ENCODE results near the gene TMEM255A. TPM values are rescaled to one million over a fixed set of nuclear protein-coding genes. Genes with fewer than 3 reads are reported as not detected.

TMEM255A gene
- total RNA-seq, 1 donor from 2014 or later: 3.5 TPM

- no peak overlapping the region for H3K27ac Mint-ChIP-seq
These were observed 28.6 kb downstream of the TMEM255A start for GRCh38 chrX:120282697-120283096.

GRCh38 chrX:120281761-120282160 is 29.5 kb downstream of the TMEM255A start:
- H3K4me1 Mint-ChIP-seq: no peaks in the 10 kb centered on the region
- Histone ChIP-seq H2AFZ (replicated peaks) (no peak overlapping the region), H3K4me2 (no peak overlapping the region), H3K27me3 (no peaks in the 10 kb centered on the region), H3F3A (ENCODE audit: low read depth) (no peaks in the 10 kb centered on the region), H3K4me3 (no peak overlapping the region), H3K9me3 (ENCODE audit: low read depth) (no peaks in the 10 kb centered on the region), H4K20me1 (ENCODE audit: low read depth) (no peaks in the 10 kb centered on the region), H3K27ac (no peak overlapping the region), H3K9ac (no peak overlapping the region), H3K36me3 (no peaks in the 10 kb centered on the region), H3K4me1 (no peaks in the 10 kb centered on the region), H3K79me2 (ENCODE audit: low read depth) (no peaks in the 10 kb centered on the region)
- H3K4me3 Mint-ChIP-seq: no peak overlapping the region
- no peaks in the 10 kb centered on the region for H3K9me3 Mint-ChIP-seq
- H3K27me3 Mint-ChIP-seq (ENCODE audit: insufficient read depth, low read depth): peaks cover 3% of the 10 kb centered on the region
- no peak for DNase-seq (ENCODE audit: low spot score)
- H3K27ac Mint-ChIP-seq: no peak overlapping the region
- TF ChIP-seq EZH2 (IDR thresholded peaks at IDR 0.05): no peak
- TF ChIP-seq CTCF (IDR thresholded peaks at IDR 0.05): no peak
- TF ChIP-seq EZH2phosphoT487 (IDR thresholded peaks at IDR 0.05): no peak
- peaks cover 2% of the 10 kb centered on the region for H3K36me3 Mint-ChIP-seq

More at GRCh38 chrX:120282697-120283096, 28.6 kb downstream of the TMEM255A start:
- Histone ChIP-seq H3K4me3 (no peak overlapping the region), H3K9ac (no peak overlapping the region), H3K4me2 (no peak overlapping the region), H3K79me2 (ENCODE audit: low read depth) (no peaks in the 10 kb centered on the region), H3K9me3 (ENCODE audit: low read depth) (no peaks in the 10 kb centered on the region), H3K27ac (no peak overlapping the region), H3K27me3 (no peaks in the 10 kb centered on the region), H3K4me1 (no peaks in the 10 kb centered on the region), H2AFZ (replicated peaks) (no peak overlapping the region), H3K36me3 (no peaks in the 10 kb centered on the region), H3F3A (ENCODE audit: low read depth) (no peaks in the 10 kb centered on the region), H4K20me1 (ENCODE audit: low read depth) (no peaks in the 10 kb centered on the region)
- Mint-ChIP-seq H3K4me1 (peaks cover 3% of the 10 kb centered on the region), H3K36me3 (peaks cover 2% of the 10 kb centered on the region), H3K9me3 (no peaks in the 10 kb centered on the region), H3K4me3 (no peak overlapping the region), H3K27me3 (ENCODE audit: insufficient read depth, low read depth) (peaks cover 3% of the 10 kb centered on the region)
- TF ChIP-seq EZH2phosphoT487 (IDR thresholded peaks at IDR 0.05) (no peak), EZH2 (IDR thresholded peaks at IDR 0.05) (no peak), CTCF (IDR thresholded peaks at IDR 0.05) (no peak)
- no peak for DNase-seq (ENCODE audit: low spot score)

GRCh38 chrX:120281021-120281624 is 30.1 kb downstream of the TMEM255A start:
- Histone ChIP-seq H4K20me1 (ENCODE audit: low read depth) (no peaks in the 10 kb centered on the region), H3K9ac (no peak overlapping the region), H3K36me3 (no peaks in the 10 kb centered on the region), H3K4me2 (no peak overlapping the region), H3F3A (ENCODE audit: low read depth) (no peaks in the 10 kb centered on the region), H3K79me2 (ENCODE audit: low read depth) (no peaks in the 10 kb centered on the region), H3K4me3 (no peak overlapping the region), H3K4me1 (no peaks in the 10 kb centered on the region), H3K27me3 (no peaks in the 10 kb centered on the region), H2AFZ (replicated peaks) (no peak overlapping the region), H3K27ac (no peak overlapping the region), H3K9me3 (ENCODE audit: low read depth) (no peaks in the 10 kb centered on the region)
- peaks cover 2% of the 10 kb centered on the region for H3K36me3 Mint-ChIP-seq
- H3K27ac Mint-ChIP-seq: no peak overlapping the region
- H3K27me3 Mint-ChIP-seq (ENCODE audit: insufficient read depth, low read depth): peaks cover 3% of the 10 kb centered on the region
- TF ChIP-seq EZH2phosphoT487 (IDR thresholded peaks at IDR 0.05) (no peak), EZH2 (IDR thresholded peaks at IDR 0.05) (no peak), CTCF (IDR thresholded peaks at IDR 0.05) (no peak)
- H3K9me3 Mint-ChIP-seq: no peaks in the 10 kb centered on the region
- H3K4me3 Mint-ChIP-seq: no peak overlapping the region
- H3K4me1 Mint-ChIP-seq: no peaks in the 10 kb centered on the region
- DNase-seq (ENCODE audit: low spot score): no peak

All from neural progenitor cell (in vitro differentiated cells).